ENCODE data around the gene SLC16A12.
"Not testable (repeated sequence)": the region's sequence is repeated elsewhere in the genome, so short reads cannot be mapped to it uniquely, and the experiment has no call there.

The SLC16A12 gene

DNA sequence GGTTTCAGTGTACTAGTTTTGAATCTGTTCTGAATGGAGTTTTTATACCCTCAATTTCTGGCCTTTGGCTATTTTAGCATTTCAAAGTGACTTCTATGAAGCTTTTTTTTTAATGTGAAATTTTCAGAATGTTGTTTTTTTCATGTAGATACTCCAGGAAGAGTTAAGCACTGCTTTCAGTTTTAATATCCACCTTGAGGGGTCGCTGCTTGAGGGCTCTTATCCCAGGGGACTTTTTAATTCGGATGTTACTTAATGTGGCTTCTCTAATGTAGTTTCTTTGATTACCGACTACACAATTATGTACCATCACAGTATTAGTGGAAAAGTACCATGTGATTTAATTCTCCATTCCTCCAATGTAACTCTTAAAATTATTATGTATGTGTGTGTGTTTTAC is 115.8 kb downstream of the SLC16A12 start:
- no peak for DNase-seq (ENCODE audit: low read depth in 3 of 3)

DNA sequence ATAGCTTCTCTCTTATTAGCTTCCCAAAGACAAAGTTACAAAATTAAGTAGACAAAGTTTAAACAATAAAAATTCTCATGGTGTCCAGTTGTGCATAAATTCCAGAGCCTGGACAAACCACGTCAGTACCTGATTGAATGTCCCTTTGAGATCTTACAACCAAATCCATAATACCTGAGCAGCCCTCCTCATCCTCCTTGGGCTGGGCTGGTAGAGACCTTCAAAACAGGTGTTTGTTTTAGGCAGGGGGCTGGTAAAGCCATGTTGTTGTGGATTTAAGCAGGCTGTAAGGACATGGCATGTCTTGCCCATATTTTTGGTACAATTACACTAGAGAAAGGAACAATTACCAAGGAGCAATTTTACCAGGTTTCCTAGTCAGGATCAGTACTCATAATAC is 118.9 kb downstream of the SLC16A12 start:
- no peak for DNase-seq (ENCODE audit: low read depth in 3 of 3)

DNA sequence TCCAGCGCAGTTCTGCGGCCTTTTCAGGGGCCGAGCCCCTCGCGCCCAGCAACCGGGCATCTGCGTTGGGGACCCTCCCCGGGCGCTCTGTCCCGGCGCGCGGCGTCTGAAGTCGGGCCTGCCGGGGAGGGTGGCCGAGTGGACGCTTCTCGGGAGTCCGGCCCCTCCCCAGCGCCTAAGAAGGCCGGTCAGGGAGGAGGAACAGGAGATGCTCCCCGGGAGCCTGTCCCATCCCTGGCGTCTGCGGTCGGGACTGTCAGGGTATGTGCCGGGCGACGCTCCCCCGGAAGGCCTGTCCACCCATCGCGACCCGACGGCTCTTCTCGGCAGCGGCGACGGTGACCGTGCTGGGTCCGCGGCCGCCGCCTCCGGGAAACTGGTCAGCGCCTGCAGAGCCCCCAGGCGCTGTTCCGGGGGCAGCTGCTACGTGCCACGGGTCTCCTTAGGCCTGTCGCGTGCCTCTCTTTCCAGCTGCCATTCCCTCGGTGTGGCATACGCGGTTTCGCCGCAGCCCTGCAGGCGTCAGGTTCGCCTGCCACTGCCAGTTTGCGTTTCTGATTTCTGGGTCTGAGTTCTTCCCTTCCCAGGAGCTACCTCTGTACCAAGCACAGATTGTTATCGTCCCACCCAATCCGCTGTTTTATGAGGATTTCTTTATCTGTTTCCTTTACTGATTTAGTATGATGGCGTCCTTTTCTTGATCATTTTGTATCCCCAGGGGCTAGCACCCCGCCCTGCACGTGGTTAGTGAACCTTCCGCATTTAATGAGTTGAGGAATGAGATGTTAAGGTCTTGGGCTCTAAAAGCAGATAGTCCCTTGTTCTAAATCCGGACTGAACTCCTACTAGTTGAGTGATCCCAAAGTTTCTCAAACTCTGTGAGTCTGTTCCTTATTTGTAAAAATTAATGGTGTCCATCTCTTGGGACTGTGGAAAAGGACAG is 120.2 kb downstream of the SLC16A12 start:
- DNase-seq (ENCODE audit: low read depth in 3 of 3), result peak; percentile 12 to 24 (median 12)

DNA sequence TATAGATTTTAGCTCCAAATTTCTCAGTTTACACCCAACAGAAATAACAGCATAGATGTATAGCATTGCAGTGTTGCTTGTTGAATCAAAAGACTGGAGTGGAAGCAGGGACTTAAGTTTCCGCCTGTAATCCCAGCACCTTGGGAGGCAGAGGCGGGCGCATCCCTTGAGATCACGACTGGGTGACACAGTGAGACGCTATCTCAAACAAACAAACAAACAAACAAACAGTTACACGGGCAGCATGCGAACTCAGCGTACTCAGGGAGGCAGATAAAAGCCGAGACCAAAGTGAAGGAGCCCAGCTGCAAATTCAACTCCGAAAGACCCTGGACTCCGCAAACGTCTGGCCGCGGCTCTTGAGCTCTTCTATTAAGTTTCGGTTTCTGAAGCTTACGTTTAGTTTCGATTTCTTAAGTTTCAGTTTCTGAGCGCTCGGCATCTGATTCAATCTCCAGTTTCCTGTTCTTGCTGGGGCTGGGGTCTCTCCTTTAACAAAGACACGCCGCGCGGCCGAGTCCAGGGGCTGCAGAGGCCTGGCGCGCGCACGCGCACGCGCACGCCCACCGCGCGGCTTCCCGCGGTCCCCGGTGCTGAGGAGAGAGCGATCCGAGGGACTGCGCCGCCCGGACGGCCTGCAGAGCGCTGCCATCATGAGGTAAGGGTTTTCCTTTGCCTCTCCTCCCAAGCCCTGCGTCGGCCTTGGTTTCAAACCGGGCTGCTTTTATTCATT is 121.1 kb downstream of the SLC16A12 start, which contains the start of gene IFIT5:
IFIT5 (plus strand) TSS at position 423 of the 733 bp plus-strand sequence; CDS start at position 654, 231 bp downstream.
- DNase-seq (ENCODE audit: low read depth in 3 of 3), result peak; percentile 31 to 45 (median 34)

DNA sequence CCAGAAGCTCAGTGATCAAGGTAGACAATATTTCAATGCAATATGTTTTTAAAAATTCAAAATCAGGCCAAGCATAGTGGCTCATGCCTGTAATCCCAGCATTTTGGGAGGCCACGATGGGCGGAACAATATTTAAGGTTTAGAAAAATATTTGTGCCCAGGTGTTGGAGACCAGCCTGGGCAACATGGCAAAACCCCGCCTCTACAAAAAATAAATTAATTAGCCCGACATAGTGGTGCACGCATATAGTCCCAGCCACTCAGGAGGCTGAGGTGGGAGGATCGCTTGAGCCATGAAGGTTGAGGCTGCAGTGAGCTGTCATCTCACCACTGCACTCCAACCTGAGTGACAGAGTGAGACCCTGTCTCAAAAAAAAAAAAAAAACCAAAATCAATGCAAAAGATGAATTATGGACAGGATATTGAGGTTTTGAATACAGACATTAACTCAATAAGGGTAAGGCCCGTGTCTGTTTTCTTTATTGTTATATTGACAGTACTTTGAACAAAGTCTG is 121.9 kb downstream of the SLC16A12 start:
- no peak for DNase-seq (ENCODE audit: low read depth in 3 of 3)

GRCh38 chr10:89412276-89412675 is 123.1 kb downstream of the SLC16A12 start:
- DNase-seq (ENCODE audit: low read depth in 3 of 3), result peak in 2 of 3 experiments; percentile 14 to 22

- not testable (repeated sequence) for DNase-seq (ENCODE audit: low read depth in 3 of 3)
Measured at GRCh38 chr10:89411135-89411534, 124.3 kb downstream of the SLC16A12 start.

GRCh38 chr10:89410551-89410950 is 124.8 kb downstream of the SLC16A12 start:
- not testable (repeated sequence) for DNase-seq (ENCODE audit: low read depth in 3 of 3)

DNA sequence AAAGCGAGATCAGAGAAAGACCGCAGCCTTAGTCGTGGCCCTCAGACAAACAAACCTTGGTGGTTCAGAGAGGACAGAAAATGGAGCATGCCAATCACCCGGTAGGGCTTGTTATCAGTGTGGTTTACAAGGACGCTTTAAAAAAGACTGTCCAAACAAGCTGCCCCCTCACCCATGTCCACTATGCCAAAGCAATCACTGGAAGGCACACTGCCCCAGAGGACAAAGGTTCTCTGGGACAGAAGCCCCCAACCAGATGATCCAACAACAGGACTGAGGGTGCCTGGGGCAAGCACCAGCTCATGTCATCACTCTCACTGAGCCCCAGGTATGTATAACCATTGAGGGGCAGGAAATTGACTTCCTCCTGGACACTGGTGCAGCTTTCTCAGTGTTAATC is 126.1 kb downstream of the SLC16A12 start:
- not testable (repeated sequence) for DNase-seq (ENCODE audit: low read depth in 3 of 3)

GRCh38 chr10:89407792-89408191 is 127.6 kb downstream of the SLC16A12 start:
- not testable (repeated sequence) for DNase-seq (ENCODE audit: low read depth in 3 of 3)

GRCh38 chr10:89406178-89406577 is 129.2 kb downstream of the SLC16A12 start:
- DNase-seq (ENCODE audit: low read depth in 3 of 3), result not testable (repeated sequence)

DNA sequence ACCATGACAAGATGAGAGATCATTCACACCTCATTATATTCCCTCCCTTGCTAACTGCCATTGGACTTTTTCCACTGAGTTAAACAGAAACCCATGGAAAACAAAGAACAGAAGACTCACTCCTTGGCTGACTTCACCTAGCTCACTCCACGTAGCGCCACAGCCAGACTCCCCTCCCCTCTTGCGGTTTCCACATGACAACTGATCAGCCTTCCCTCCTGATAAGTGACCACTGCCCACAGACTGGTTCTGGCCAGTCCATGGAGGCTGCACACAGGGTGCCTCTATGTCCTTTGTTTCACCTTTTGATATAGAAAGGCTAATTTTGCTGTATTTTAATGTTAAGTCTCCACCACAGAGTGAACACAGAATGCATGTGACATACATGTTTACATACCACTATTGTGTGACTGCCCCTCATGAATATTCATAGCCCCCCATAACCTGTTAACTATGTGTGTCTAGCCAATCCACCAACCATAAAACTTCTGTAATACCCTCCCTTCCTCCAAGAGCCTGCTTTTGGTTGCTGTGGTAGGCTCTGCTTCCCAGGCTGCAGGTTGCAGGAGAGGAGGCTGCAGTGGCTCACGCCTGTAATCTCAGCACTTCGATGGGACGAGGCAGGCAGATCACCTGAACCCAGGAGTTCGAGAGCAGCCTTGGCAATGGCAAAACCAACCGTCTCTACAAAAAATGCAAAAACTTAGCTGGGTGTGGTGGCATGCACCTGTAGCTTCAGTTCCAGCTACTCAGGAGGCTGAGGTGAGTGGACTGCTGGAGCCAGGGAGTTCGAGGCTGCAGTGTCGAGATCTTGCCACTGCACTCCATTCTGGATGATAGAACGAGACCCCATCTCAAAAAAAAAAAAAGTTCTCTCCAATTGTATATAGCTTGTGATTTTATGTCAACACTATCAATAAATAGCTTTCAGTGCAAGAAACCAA is 131.0 kb downstream of the SLC16A12 start:
- no peak for DNase-seq (ENCODE audit: low read depth in 3 of 3)

- no peak for DNase-seq (ENCODE audit: low read depth in 3 of 3)
Measured at GRCh38 chr10:89403043-89403442, 132.4 kb downstream of the SLC16A12 start.

DNA sequence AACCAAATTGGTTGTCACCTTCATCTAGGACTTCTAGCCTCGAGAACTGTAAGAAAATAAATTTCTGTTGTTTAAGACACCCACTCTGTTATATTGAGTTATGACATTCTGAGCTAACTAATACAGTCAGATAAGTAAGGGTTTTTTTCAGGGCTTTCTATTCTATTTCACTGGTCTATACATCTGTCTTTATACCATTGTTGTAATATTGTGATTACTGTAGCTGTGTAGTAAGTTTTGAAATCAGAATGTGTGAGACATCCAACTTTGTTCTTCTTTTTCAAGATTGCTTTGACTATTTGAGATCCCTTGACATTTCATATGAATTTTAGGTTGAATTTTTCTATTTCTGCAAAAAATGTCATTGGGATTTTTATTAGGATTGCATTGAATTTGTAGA is 135.4 kb downstream of the SLC16A12 start:
- no peak for DNase-seq (ENCODE audit: low read depth in 3 of 3)

DNA sequence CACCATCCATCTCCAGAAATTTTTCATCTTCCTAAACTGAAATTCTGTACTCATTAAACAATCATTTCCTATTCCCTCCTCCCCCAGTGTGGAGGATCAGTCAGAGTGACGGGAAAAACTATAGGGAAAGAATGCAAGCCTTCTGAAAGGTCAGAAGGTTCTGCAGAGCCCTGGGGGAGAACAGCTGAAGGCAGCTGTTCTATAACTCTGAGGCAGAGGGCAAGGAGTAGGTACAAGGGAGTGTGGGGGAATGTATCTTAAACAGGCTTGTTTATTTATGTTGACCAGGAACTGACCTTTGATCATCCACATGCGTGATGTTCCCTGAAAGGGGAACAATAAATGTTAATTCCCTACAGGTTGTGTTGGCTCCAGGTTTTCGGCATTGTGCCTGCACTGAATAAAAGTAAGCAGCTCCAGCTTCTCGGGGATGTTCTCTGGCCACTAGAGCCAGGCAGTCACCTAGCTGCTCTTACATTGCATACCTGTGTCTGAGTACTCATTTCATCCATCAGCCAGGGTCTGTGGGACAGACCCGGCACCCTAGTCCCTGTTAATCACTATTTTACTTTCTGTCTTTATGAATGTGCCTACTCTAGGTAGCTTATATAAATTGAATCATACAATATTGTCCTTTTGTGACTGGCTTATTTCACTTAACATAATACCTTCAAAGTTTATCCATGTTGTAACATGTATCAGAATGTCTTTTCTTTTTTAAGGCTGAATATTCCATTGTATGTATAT is 137.2 kb downstream of the SLC16A12 start:
- DNase-seq (ENCODE audit: low read depth in 3 of 3), result no peak

GRCh38 chr10:89395141-89395540 is 140.3 kb downstream of the SLC16A12 start:
- DNase-seq (ENCODE audit: low read depth in 3 of 3), result no peak

DNA sequence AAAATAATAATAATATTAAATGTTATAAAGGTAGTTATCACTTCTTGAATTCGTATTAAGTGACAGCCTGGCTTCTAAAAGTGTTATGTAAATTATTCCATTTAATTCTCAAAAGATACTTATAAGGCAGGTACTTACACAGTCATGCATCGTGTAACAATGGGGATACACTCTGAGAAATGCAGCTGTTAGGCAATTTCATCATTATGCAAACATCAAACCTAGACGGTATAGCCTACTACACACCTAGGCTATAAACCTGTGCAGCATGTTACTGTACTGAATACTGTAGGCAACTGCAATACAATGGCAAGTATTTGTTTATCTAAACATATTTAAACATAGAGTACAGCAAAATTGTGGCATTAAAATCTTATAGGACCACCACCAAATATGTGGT is 141.5 kb downstream of the SLC16A12 start:
- DNase-seq (ENCODE audit: low read depth in 3 of 3), result no peak

DNA sequence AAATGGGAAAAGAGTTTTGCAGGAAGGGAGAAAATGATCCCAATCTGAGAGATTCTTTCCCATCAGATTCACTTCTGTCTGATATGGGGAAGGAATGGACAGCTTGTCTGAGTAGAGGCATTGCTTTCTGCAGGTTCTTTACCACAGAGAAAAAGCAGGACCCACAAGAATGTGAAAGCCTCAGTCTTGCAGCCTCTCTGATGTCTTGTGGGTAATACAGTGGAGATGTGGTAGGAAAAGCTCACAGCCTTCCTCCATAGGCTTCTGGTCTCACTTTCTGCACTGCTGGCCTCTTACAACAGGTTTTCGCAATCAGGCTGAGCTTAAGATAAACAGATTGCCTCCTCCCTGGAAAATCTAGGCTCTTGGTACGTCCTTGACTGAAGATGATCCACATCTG is 142.4 kb downstream of the SLC16A12 start:
- DNase-seq (ENCODE audit: low read depth in 3 of 3), result no peak

DNA sequence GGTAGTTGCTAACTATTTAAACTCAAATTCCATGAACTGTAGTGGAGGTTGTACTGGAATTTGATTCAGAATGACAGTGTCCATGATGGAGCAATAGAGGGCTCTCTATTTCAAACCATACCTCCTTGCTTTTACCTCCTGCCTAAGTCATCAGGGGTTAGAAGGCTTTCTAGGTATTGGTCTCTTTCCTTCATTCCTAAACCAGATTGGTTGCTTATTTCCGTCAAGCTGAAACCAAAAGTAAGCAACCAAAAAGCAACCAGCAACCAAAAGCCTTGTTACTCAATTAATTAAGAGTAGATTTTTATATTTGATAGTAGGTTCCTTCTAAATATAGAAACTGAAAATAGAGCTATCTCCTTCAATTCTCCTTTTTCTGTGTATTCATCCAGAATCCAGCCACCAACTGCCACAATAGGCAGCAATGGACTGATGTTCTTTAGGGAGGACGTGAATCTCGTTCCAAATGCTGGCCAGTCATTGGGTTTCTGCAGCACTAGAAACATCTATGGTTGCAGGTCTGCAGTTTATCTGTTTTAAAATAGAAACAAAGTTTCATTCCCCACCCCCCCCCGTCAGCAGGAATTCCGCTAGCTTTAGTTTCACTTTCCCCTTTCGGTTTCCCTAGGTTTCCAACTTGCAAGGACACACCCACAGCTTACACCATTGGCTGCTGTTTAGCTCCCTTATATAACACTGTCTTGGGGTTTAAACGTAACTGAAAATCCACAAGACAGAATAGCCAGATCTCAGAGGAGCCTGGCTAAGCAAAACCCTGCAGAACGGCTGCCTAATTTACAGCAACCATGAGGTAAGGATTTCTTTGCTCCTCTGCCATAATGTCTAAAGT is 143.3 kb downstream of the SLC16A12 start, which contains the start of gene IFIT1:
IFIT1 (plus strand) TSS at position 717 of the 850 bp plus-strand sequence; CDS start at position 807, 90 bp downstream.
- peak in 2 of 3 experiments; percentile 13 to 32 for DNase-seq (ENCODE audit: low read depth in 3 of 3)
